ENCODE data around the gene PRR15L. TPM values are rescaled to one million over a fixed set of nuclear protein-coding genes. Genes with fewer than 3 reads are reported as not detected.

The PRR15L gene
- total and polyA plus RNA-seq, 2 experiments from 2014 or later: 0.57 TPM; not detected in 1

DNA sequence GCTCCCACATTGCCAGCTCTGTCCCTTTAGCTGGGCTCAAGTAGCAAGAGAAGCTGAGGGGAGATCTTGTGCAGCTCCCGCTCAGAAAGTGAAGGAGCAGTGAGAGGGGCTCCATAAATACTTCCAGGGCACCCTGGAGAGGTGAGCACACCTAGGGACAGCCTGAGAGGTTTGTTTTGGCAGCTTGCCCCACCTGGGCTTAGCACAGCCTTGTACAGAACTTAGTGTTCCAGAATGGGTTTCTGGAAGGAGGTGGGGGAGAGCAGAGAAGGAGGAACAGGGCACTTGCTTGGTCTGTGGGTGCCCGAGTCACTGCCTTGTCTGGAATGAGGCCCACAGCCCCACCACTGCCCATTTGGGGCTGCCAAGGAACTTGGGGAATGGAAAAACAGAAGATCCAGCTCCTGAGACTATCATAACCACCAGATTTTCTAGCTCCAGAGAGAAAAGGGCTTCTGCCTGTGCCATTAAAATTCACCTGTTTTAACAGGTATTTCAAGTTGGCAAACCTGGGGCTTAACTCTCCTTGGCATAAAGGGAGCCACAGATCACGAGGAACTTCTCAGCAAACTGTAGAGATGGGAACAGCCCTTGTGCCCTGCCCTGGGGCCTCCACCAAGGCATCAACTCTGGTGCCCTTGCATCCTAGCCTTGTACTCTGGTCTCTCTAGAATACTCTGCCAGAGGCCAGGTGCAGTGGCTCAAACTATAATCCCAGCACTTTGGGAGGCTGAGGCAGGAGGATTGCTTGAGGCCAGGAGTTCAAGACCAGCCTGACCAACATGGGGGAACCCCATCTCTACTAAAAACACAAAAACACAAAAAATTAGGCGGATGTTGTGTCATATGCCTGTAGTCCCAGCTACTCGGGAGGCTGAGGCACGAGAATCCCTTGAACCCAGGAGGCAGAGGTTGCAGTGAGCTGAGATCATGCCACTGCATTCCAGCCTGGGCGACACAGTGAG lies 1.9 kb downstream of the PRR15L start (continued):
- TF ChIP-seq ZNF462 (CRISPR knock-in tag; IDR thresholded peaks at IDR 0.05) (no peak), POLR2AphosphoS5 (IDR thresholded peaks at IDR 0.05; ENCODE audit: low read depth) (no peak), ZNF114 (CRISPR knock-in tag; IDR thresholded peaks at IDR 0.05) (no peak), STAT1 (IDR thresholded peaks at IDR 0.05; ENCODE audit: unreplicated experiment) (no peak), REST (IDR thresholded peaks at IDR 0.05; ENCODE audit: unreplicated experiment) (no peak), ZNF331 (CRISPR knock-in tag; IDR thresholded peaks at IDR 0.05; ENCODE audit: low read depth) (no peak), JUNB (IDR thresholded peaks at IDR 0.05; ENCODE audit: unreplicated experiment) (no peak)
- TF ChIP-seq, protein P1, sequence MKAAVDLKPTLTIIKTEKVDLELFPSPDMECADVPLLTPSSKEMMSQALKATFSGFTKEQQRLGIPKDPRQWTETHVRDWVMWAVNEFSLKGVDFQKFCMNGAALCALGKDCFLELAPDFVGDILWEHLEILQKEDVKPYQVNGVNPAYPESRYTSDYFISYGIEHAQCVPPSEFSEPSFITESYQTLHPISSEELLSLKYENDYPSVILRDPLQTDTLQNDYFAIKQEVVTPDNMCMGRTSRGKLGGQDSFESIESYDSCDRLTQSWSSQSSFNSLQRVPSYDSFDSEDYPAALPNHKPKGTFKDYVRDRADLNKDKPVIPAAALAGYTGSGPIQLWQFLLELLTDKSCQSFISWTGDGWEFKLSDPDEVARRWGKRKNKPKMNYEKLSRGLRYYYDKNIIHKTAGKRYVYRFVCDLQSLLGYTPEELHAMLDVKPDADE (IDR thresholded peaks at IDR 0.05): no peak
